Common myeloid progenitor, CD34-positive (primary cell): ENCODE measurements around the gene CEP170B.
"Not testable (repeated sequence)": the region's sequence is repeated elsewhere in the genome, so short reads cannot be mapped to it uniquely, and the experiment has no call there.

Source experiments
- CTCF ChIA-PET: fragments of 350-600 bp; sonication (Branson Sonifier 250); formaldehyde crosslinking; loops from one replicate; lab custom pipeline; 2021; ENCODE audit warnings: antibody characterized with exemption; lab: Charles Lee
- POLR2A ChIA-PET: fragments of 350-600 bp; sonication (Branson Sonifier 250); formaldehyde crosslinking; loops from one replicate; lab custom pipeline; 2021; ENCODE audit warnings: antibody characterized with exemption; lab: Charles Lee
- DNase-seq, 3 donors: peaks; one replicate each; pipeline versions ENCODE4 v3.0.0 to v3.0.0-alpha.2; 2013
- H3K27ac ChIP-seq, 2 experiments: 1 replicate in 1 of 2; 2 replicates in 1 of 2; pipeline ENCODE4 v1.7.0; 2013; ENCODE audit warnings: inconsistent platforms in 2 of 2, low read length in 2 of 2, mild to moderate bottlenecking in 2 of 2, low read depth in 1 of 2, moderate library complexity in 1 of 2; ENCODE audit not compliant: severe bottlenecking in 2 of 2, insufficient read depth in 1 of 2, poor library complexity in 1 of 2
- H3K27me3 ChIP-seq, 5 experiments: replicated peaks in 2 of 5; 1 replicate in 3 of 5; 2 replicates in 2 of 5; pipeline versions ENCODE4 v1.6.1 to v1.7.0; 2013; ENCODE audit warnings: low read length in 4 of 5, mild to moderate bottlenecking in 2 of 5, moderate library complexity in 2 of 5, inconsistent platforms in 1 of 5; ENCODE audit not compliant: insufficient read depth in 5 of 5, control insufficient read depth in 4 of 5
- H3K36me3 ChIP-seq, 4 experiments: 1 replicate in 2 of 4; 2 replicates in 2 of 4; pipeline versions ENCODE4 v1.6.1 to v1.7.0; 2013; ENCODE audit warnings: low read length in 3 of 4, control low read depth in 1 of 4, mild to moderate bottlenecking in 1 of 4; ENCODE audit not compliant: control insufficient read depth in 4 of 4, insufficient read depth in 4 of 4
- H3K4me1 ChIP-seq, 4 experiments: 1 replicate in 3 of 4; 2 replicates in 1 of 4; pipeline versions ENCODE4 v1.6.1 to v1.7.1; 2013; ENCODE audit warnings: low read length in 3 of 4, mild to moderate bottlenecking in 3 of 4, control low read depth in 1 of 4, inconsistent platforms in 1 of 4, moderate library complexity in 1 of 4; ENCODE audit not compliant: control insufficient read depth in 4 of 4, insufficient read depth in 4 of 4; ENCODE audit errors: control extremely low read depth in 1 of 4
- H3K4me3 ChIP-seq, 7 experiments: 1 replicate in 4 of 7; 2 replicates in 3 of 7; pipeline versions ENCODE4 v1.5.1 to v1.7.0; 2013; ENCODE audit warnings: mild to moderate bottlenecking in 7 of 7, low read length in 6 of 7, moderate library complexity in 6 of 7, inconsistent platforms in 2 of 7, low read depth in 2 of 7, control low read depth in 1 of 7; ENCODE audit not compliant: insufficient read depth in 4 of 7, control insufficient read depth in 1 of 7; ENCODE audit errors: extremely low read depth in 1 of 7
- H3K9me3 ChIP-seq, 5 experiments: 1 replicate in 4 of 5; 2 replicates in 1 of 5; pipeline versions ENCODE4 v1.6.1 to v1.7.1; 2013; ENCODE audit warnings: low read length in 4 of 5, mild to moderate bottlenecking in 2 of 5, inconsistent platforms in 1 of 5, low read depth in 1 of 5, moderate library complexity in 1 of 5; ENCODE audit not compliant: control insufficient read depth in 4 of 5, insufficient read depth in 2 of 5; ENCODE audit errors: control extremely low read depth in 1 of 5
- WGBS: methylation state at CpG from one replicate; pipeline ENCODE4 v1.1.5; 2013; ENCODE audit not compliant: insufficient coverage; 5-methylcytosine and 5-hydroxymethylcytosine counted together

CEP170B gene

GRCh38 chr14:104898870-104899510 lies 33.9 kb downstream of the CEP170B start:
- no peak for DNase-seq
- 88% methylated on average over 24 of the region's 24 CpGs for WGBS
- Histone ChIP-seq H3K27ac (no peak overlapping the region), H3K4me1 (peaks cover 0 to 1% (median 0%) of the 10 kb centered on the region in 4 experiments), H3K27me3 (peaks cover 0 to 7% (median 3%) of the 10 kb centered on the region in 5 experiments), H3K9me3 (peaks cover 0 to 4% (median 2%) of the 10 kb centered on the region in 5 experiments), H3K4me3 (no peak overlapping the region), H3K36me3 (no peaks in the 10 kb centered on the region)
- ChIA-PET CTCF (interaction anchor here (0.8 to 1.8 kb wide), 5 partner anchors 23 to 147 kb away, joined by 3 to 5 read pairs (median 4); partner anchors contain the start of gene PLD4), POLR2A (no interaction called here)

- H3K9me3 ChIP-seq = peaks cover 0 to 6% (median 2%) of the 10 kb centered on the region in 5 experiments
- H3K36me3 ChIP-seq = no peaks in the 10 kb centered on the region
- H3K27me3 ChIP-seq = peaks cover 0 to 14% (median 8%) of the 10 kb centered on the region in 5 experiments
- peaks cover 0 to 1% (median 0%) of the 10 kb centered on the region in 4 experiments for H3K4me1 ChIP-seq
- no peak for DNase-seq
- no peak overlapping the region for H3K4me3 ChIP-seq
- ChIA-PET CTCF (interaction anchor here (1.4 kb wide), 1 partner anchor 28 kb away, joined by 5 read pairs; no protein-coding TSS in a partner anchor), POLR2A (no interaction called here)
- 0% methylated on average over 1 of the region's 2 CpGs for WGBS
- H3K27ac ChIP-seq = no peak overlapping the region
Observed at GRCh38 chr14:104899781-104900180, 34.7 kb downstream of the CEP170B start.

- WGBS = 100% methylated on average over 2 of the region's 12 CpGs
- CTCF ChIA-PET = interaction anchor here (1.0 kb wide), 1 partner anchor 25 kb away, joined by 3 read pairs; no protein-coding TSS in a partner anchor
Observed at GRCh38 chr14:104900639-104901512, 35.8 kb downstream of the CEP170B start.

GRCh38 chr14:104903990-104904389 lies 38.9 kb downstream of the CEP170B start:
- Histone ChIP-seq H3K4me3 (no peak overlapping the region), H3K9me3 (peaks cover 0 to 17% (median 5%) of the 10 kb centered on the region in 5 experiments), H3K27ac (no peak overlapping the region), H3K27me3 (peaks cover 0 to 38% (median 6%) of the 10 kb centered on the region in 5 experiments), H3K36me3 (no peaks in the 10 kb centered on the region), H3K4me1 (no peaks in the 10 kb centered on the region)
- ChIA-PET POLR2A (interaction anchor here (0.6 kb wide), 1 partner anchor 1252 kb away, joined by 3 read pairs; no protein-coding TSS in a partner anchor), CTCF (no interaction called here)
- no peak for DNase-seq
- WGBS = 100% methylated on average over 3 of the region's 7 CpGs

More at GRCh38 chr14:104900639-104901512, 35.8 kb downstream of the CEP170B start:
- peaks cover 0 to 6% (median 2%) of the 10 kb centered on the region in 5 experiments for H3K9me3 ChIP-seq
- H3K27me3 ChIP-seq = peaks cover 0 to 24% (median 8%) of the 10 kb centered on the region in 5 experiments
- no peak for DNase-seq
- H3K36me3 ChIP-seq = no peaks in the 10 kb centered on the region
- H3K4me3 ChIP-seq = no peak overlapping the region
- H3K4me1 ChIP-seq = peaks cover 0 to 1% (median 0%) of the 10 kb centered on the region in 4 experiments
- POLR2A ChIA-PET = no interaction called here
- no peak overlapping the region for H3K27ac ChIP-seq

GRCh38 chr14:104904650-104905578 lies 39.8 kb downstream of the CEP170B start:
- Histone ChIP-seq H3K27me3 (peaks cover 0 to 38% (median 6%) of the 10 kb centered on the region in 5 experiments), H3K9me3 (peaks cover 0 to 17% (median 5%) of the 10 kb centered on the region in 5 experiments)
- H3K4me1 ChIP-seq, H3K27ac ChIP-seq, POLR2A ChIA-PET, DNase-seq, H3K36me3 ChIP-seq, H3K4me3 ChIP-seq: not testable (repeated sequence)
- CTCF ChIA-PET = interaction anchor here (0.6 to 0.7 kb wide), 2 partner anchors 11 to 343 kb away, joined by 3 read pairs; no protein-coding TSS in a partner anchor
- WGBS = 48% methylated on average over 26 of the region's 38 CpGs

GRCh38 chr14:104905579-104905933 lies 40.5 kb downstream of the CEP170B start:
- H3K36me3 ChIP-seq, H3K27ac ChIP-seq, POLR2A ChIA-PET, H3K4me1 ChIP-seq, H3K4me3 ChIP-seq, DNase-seq: not testable (repeated sequence)
- Histone ChIP-seq H3K9me3 (peaks cover 0 to 17% (median 5%) of the 10 kb centered on the region in 5 experiments), H3K27me3 (peaks cover 0 to 38% (median 6%) of the 10 kb centered on the region in 5 experiments)
- CTCF ChIA-PET = interaction anchor here (0.6 kb wide), 2 partner anchors 12 to 80 kb away, joined by 3 read pairs; no protein-coding TSS in a partner anchor
- 65% methylated on average over 14 of the region's 28 CpGs for WGBS
